Nephron progenitor cell (in vitro differentiated cells): ENCODE measurements around the gene MRTFA.
A peak's percentile ranks its signal among the peaks of the same experiment; 100 is the strongest.

Experiments
- DNase-seq: peaks from one replicate; pipeline ENCODE4 v3.0.0; 2021
- H3K27ac Mint-ChIP-seq: 2 replicates; pipeline ENCODE4 v1.8.0; 2021; ENCODE audit warnings: mild to moderate bottlenecking, moderate library complexity, mixed read lengths
- H3K27me3 Mint-ChIP-seq: 2 replicates; pipeline ENCODE4 v1.8.0; 2021; ENCODE audit warnings: mild to moderate bottlenecking, low read depth, mixed read lengths; ENCODE audit not compliant: poor library complexity
- H3K36me3 Mint-ChIP-seq: 2 replicates; pipeline ENCODE4 v1.8.0; 2021; ENCODE audit warnings: low read depth, mixed read lengths
- H3K4me1 Mint-ChIP-seq: 2 replicates; pipeline ENCODE4 v1.8.0; 2021; ENCODE audit warnings: mixed read lengths
- H3K4me3 Mint-ChIP-seq: 2 replicates; pipeline ENCODE4 v1.8.0; 2021; ENCODE audit warnings: mild to moderate bottlenecking, moderate library complexity, mixed read lengths
- H3K9me3 Mint-ChIP-seq: 2 replicates; pipeline ENCODE4 v1.8.0; 2021; ENCODE audit warnings: mild to moderate bottlenecking, moderate library complexity, mixed read lengths
- CTCF ChIP-seq: fragments of 200-600 bp; sonication (generic); IDR thresholded peaks from 2 replicates; pipeline ENCODE4 v1.5.0; 2021; ENCODE audit warnings: antibody characterized with exemption

The MRTFA gene

DNA sequence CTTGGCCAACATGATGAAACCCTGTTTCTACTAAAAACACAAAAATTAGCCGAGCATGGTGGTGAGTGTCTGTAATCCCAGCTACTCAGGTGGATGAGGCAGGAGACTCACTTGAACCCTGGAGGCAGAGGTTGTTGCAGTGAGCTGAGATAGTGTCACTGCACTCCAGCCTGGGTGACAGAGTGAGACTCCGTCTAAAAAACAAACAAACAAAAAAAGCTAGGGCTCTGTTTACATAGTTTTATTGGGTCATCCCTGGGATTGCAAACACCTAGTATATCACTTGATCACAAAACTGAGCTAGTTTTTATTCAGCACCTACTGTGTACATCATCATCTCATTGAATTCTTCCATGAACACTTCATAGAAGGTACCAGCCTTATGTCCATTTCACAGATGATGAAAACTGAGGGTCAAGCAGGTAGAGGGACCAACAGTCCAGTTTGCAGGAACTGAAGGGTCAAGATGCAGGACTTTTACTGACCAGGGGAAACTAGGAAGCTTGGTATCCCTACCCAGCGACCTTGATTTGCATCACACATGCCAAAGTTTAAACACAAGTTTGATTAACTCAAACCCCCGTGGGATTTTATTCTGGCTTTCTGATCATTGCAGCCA lies 9.2 kb upstream of the MRTFA start:
- peaks cover 33% of the 10 kb centered on the region for H3K4me1 Mint-ChIP-seq
- H3K27me3 Mint-ChIP-seq, result peaks cover 8% of the 10 kb centered on the region
- no peak for DNase-seq
- H3K36me3 Mint-ChIP-seq, result no peaks in the 10 kb centered on the region
- H3K27ac Mint-ChIP-seq, result no peak overlapping the region
- no peaks in the 10 kb centered on the region for H3K9me3 Mint-ChIP-seq
- TF ChIP-seq CTCF, result no peak
- no peak overlapping the region for H3K4me3 Mint-ChIP-seq

DNA sequence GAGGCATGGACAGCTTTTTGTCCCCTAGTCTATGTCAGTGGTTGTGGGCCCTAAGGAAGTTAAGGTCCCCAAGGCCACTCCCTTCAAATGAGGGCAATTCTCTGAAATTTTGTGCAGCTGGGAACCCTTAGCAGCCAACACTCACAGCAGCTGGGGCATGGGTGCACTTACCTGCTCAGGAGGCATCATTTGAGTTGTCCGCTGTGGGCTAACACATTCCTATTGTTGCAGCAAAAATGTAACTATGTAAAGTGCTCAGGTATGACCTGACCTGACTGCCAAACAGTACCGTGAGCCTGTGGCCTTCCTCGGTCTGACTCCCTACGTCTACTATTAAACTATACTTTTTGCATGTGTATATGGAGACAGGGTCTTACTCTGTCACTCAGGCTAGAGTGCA lies 5.8 kb upstream of the MRTFA start:
- H3K9me3 Mint-ChIP-seq, result peaks cover 4% of the 10 kb centered on the region
- no peak overlapping the region for H3K27ac Mint-ChIP-seq
- no peak overlapping the region for H3K4me3 Mint-ChIP-seq
- peaks cover 3% of the 10 kb centered on the region for H3K27me3 Mint-ChIP-seq
- TF ChIP-seq CTCF, result no peak
- H3K36me3 Mint-ChIP-seq, result peaks cover 4% of the 10 kb centered on the region
- peaks cover 28% of the 10 kb centered on the region for H3K4me1 Mint-ChIP-seq
- no peak for DNase-seq

GRCh38 chr22:40641269-40641668 lies 4.8 kb upstream of the MRTFA start:
- DNase-seq, result no peak
- H3K36me3 Mint-ChIP-seq, result peaks cover 4% of the 10 kb centered on the region
- no peak for TF ChIP-seq CTCF
- H3K27ac Mint-ChIP-seq, result no peak overlapping the region
- H3K27me3 Mint-ChIP-seq, result peaks cover 3% of the 10 kb centered on the region
- H3K9me3 Mint-ChIP-seq, result peaks cover 4% of the 10 kb centered on the region
- no peak overlapping the region for H3K4me3 Mint-ChIP-seq
- peaks cover 31% of the 10 kb centered on the region for H3K4me1 Mint-ChIP-seq

GRCh38 chr22:40638261-40638660 lies 1.7 kb upstream of the MRTFA start:
- H3K27ac Mint-ChIP-seq, result no peak overlapping the region
- H3K36me3 Mint-ChIP-seq, result peaks cover 9% of the 10 kb centered on the region
- peaks cover 37% of the 10 kb centered on the region for H3K4me1 Mint-ChIP-seq
- peaks cover 4% of the 10 kb centered on the region for H3K9me3 Mint-ChIP-seq
- TF ChIP-seq CTCF, result no peak
- H3K27me3 Mint-ChIP-seq, result peaks cover 3% of the 10 kb centered on the region
- no peak for DNase-seq
- H3K4me3 Mint-ChIP-seq, result peak overlapping the region; percentile 93

- DNase-seq, result no peak
- peaks cover 37% of the 10 kb centered on the region for H3K4me1 Mint-ChIP-seq
- peak overlapping the region; percentile 57 for H3K27ac Mint-ChIP-seq
- peaks cover 4% of the 10 kb centered on the region for H3K9me3 Mint-ChIP-seq
- no peak for TF ChIP-seq CTCF
- peaks cover 13% of the 10 kb centered on the region for H3K36me3 Mint-ChIP-seq
- H3K4me3 Mint-ChIP-seq, result peak overlapping the region; percentile 93
- H3K27me3 Mint-ChIP-seq, result peaks cover 3% of the 10 kb centered on the region
Observed at GRCh38 chr22:40637183-40638150, 948 bp upstream of the MRTFA start.
